Stomach (tissue), 4 donors: Measurements from ENCODE around the gene ARFGEF3.

ENCODE experiments used
- CTCF ChIP-seq, 7 experiments: fragments of 450-650 bp in 4 of 7; fragments of 200-600 bp in 3 of 7; sonication (generic) in 3 of 7; IDR thresholded peaks; one replicate each; pipeline ENCODE4 v1.5.1; 2016 to 2019; ENCODE audit warnings: antibody characterized with exemption in 7 of 7, control low read depth in 2 of 7, mild to moderate bottlenecking in 1 of 7
- POLR2A ChIP-seq, 4 donors: fragments of 450-650 bp; IDR thresholded peaks; one replicate each; pipeline ENCODE4 v1.6.1; 2016; ENCODE audit warnings: antibody characterized with exemption in 4 of 4, control low read depth in 2 of 4, mild to moderate bottlenecking in 1 of 4, moderate library complexity in 1 of 4
- POLR2AphosphoS5 ChIP-seq, 3 donors: sonication (generic); formaldehyde crosslinking; IDR thresholded peaks; one replicate each; pipeline ENCODE4 v1.6.1; 2016; ENCODE audit warnings: antibody characterized with exemption in 3 of 3

DNA sequence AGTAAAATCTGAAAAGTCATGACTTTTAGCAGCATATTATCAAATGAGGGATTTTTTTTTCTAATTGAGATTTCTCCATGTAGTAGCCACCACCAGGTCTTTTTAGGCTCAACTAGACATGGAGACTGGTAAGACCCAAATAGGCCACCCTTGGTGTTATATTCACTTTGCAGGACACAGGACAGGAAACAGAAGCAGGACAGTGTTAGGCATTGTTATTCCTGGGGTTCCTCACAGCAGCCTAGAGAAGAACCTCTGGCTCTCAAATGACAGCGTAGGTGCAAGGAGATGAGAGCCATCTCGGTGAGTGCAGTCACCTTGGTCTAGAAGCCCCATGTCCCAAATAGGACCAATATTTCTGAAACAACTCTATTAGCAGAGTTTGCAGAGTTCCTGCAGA, 75.7 kb downstream of the ARFGEF3 start:
- TF ChIP-seq CTCF (IDR thresholded peaks at IDR 0.05) = no peak
- no peak for TF ChIP-seq POLR2A (IDR thresholded peaks at IDR 0.05)
- no peak for TF ChIP-seq POLR2AphosphoS5 (IDR thresholded peaks at IDR 0.05)
